A549 (cell line): ENCODE data around the gene MRPL42. TPM values are rescaled to one million over a fixed set of nuclear protein-coding genes. Genes with fewer than 3 reads are reported as not detected.

Experiments
- ATAC-seq, 2 experiments: fragments of 200-7000 bp in 1 of 2; fragments of >200 bp in 1 of 2; cut with Nextera tagmentation in 1 of 2; cut with Tn5 transposase in 1 of 2; 3 replicates each; pipeline versions ENCODE4 v1.8.0 to v1.9.1; 2018 to 2020; ENCODE audit warnings: mild to moderate bottlenecking in 1 of 2, moderate library complexity in 1 of 2
- CTCF ChIA-PET: fragments of 300-600 bp; sonication (Branson Sonifier 250); formaldehyde crosslinking; extraction: SDS; loops from one replicate; lab custom pipeline; 2021; ENCODE audit warnings: antibody characterized with exemption, inconsistent platforms; lab: Yijun Ruan, JAX
- POLR2A ChIA-PET: fragments of 350-600 bp; formaldehyde crosslinking; extraction: SDS; loops from one replicate; lab custom pipeline; 2021; ENCODE audit warnings: antibody characterized with exemption, inconsistent platforms; lab: Yijun Ruan, JAX
- DNase-seq, 2 experiments: peaks; one replicate each; pipeline versions ENCODE4 v3.0.0 to v3.0.0-alpha.2; 2011 to 2016; ENCODE audit warnings: low read depth in 1 of 2, low spot score in 1 of 2
- FAIRE-seq: peaks from 2 replicates; lab custom pipeline; 2011; peaks lifted over from hg19 to GRCh38; lab: Jason Lieb, UNC
- H3K27ac ChIP-seq, 2 experiments: fragments of >200 bp; sonication (Bioruptor Twin); formaldehyde crosslinking; 3 replicates each; pipeline ENCODE4 v1.5.1; 2016 to 2017
- H3K4me1 ChIP-seq: fragments of >200 bp; sonication (Bioruptor Twin); formaldehyde crosslinking; 3 replicates; pipeline ENCODE4 v1.6.1; 2016
- H3K4me2 ChIP-seq: fragments of >200 bp; sonication (Bioruptor Twin); formaldehyde crosslinking; 3 replicates; pipeline ENCODE4 v1.6.1; 2016
- H3K4me3 ChIP-seq: fragments of >200 bp; sonication (Bioruptor Twin); formaldehyde crosslinking; 3 replicates; pipeline ENCODE4 v1.5.1; 2016
- H3K9me3 ChIP-seq: fragments of >200 bp; sonication (Bioruptor Twin); formaldehyde crosslinking; 3 replicates; pipeline ENCODE4 v1.6.1; 2016
- CBX8 ChIP-seq: fragments of 200-600 bp; sonication (generic); IDR thresholded peaks from 2 replicates; pipeline ENCODE4 v1.6.1; 2016
- CEBPB ChIP-seq, 2 experiments: fragments of >200 bp in 1 of 2; sonication (Bioruptor Twin) in 1 of 2; formaldehyde crosslinking in 1 of 2; IDR thresholded peaks; 2 replicates each; pipeline ENCODE4 v1.6.1; 2012 to 2016
- CHD2 ChIP-seq: fragments of 150-350 bp; IDR thresholded peaks from 2 replicates; pipeline ENCODE4 v1.6.1; 2014; ENCODE audit warnings: low read length; ENCODE audit not compliant: partially characterized antibody
- EHF ChIP-seq: fragments of 250-450 bp; sonication (Bioruptor Pico); IDR thresholded peaks from 2 replicates; pipeline ENCODE4 v1.5.0; 2020; ENCODE audit warnings: mild to moderate bottlenecking
- EP300 ChIP-seq, 2 experiments: fragments of >200 bp; sonication (Bioruptor Twin); formaldehyde crosslinking; IDR thresholded peaks; 2 replicates in 1 of 2; 3 replicates in 1 of 2; pipeline ENCODE4 v1.6.1; 2016 to 2017
- FOSB ChIP-seq: fragments of 250-450 bp; sonication (Bioruptor Pico); IDR thresholded peaks from 2 replicates; pipeline ENCODE4 v1.5.0; 2020; ENCODE audit warnings: mild to moderate bottlenecking, moderate library complexity
- FOXS1 ChIP-seq: fragments of 250-450 bp; sonication (Bioruptor Pico); IDR thresholded peaks from 2 replicates; pipeline ENCODE4 v1.5.0; 2020; ENCODE audit warnings: mild to moderate bottlenecking, moderate library complexity
- HEYL ChIP-seq: fragments of 250-450 bp; sonication (Bioruptor Pico); IDR thresholded peaks from 2 replicates; pipeline ENCODE4 v1.8.0; 2021; ENCODE audit warnings: mild to moderate bottlenecking, moderate library complexity
- HOXB5 ChIP-seq: fragments of 250-450 bp; sonication (Bioruptor Pico); IDR thresholded peaks from 2 replicates; pipeline ENCODE4 v1.5.0; 2020; ENCODE audit warnings: mild to moderate bottlenecking, moderate library complexity
- JUNB ChIP-seq: fragments of >200 bp; sonication (Bioruptor Twin); formaldehyde crosslinking; IDR thresholded peaks from 2 replicates; pipeline ENCODE4 v1.6.1; 2016
- KDM1A ChIP-seq: fragments of 200-600 bp; sonication (generic); IDR thresholded peaks from 2 replicates; pipeline ENCODE4 v1.6.1; 2016; ENCODE audit warnings: low read depth, mild to moderate bottlenecking
- KDM5A ChIP-seq: fragments of 200-600 bp; sonication (generic); IDR thresholded peaks from 2 replicates; pipeline ENCODE4 v1.6.1; 2016; ENCODE audit warnings: antibody characterized with exemption, mild to moderate bottlenecking
- MYC ChIP-seq: IDR thresholded peaks from 2 replicates; pipeline ENCODE4 v1.6.1; 2012; ENCODE audit warnings: mild to moderate bottlenecking, inconsistent platforms, low read length, improper control_type of control experiment, borderline replicate concordance
- NPAS2 ChIP-seq: fragments of 250-450 bp; sonication (Bioruptor Pico); IDR thresholded peaks from 2 replicates; pipeline ENCODE4 v1.8.0; 2022; ENCODE audit warnings: mild to moderate bottlenecking, moderate library complexity, borderline replicate concordance
- NR3C1 ChIP-seq: fragments of >200 bp; sonication (Bioruptor Twin); formaldehyde crosslinking; IDR thresholded peaks from 3 replicates; pipeline ENCODE4 v1.6.1; 2017
- POLR2A ChIP-seq: IDR thresholded peaks from 2 replicates; pipeline ENCODE4 v1.6.1; 2012; ENCODE audit warnings: mild to moderate bottlenecking, low read length
- RCOR1 ChIP-seq: fragments of 150-350 bp; IDR thresholded peaks from 2 replicates; pipeline ENCODE4 v1.6.1; 2014; ENCODE audit warnings: antibody characterized with exemption, low read length, low read depth
- RFX5 ChIP-seq: fragments of 450-650 bp; IDR thresholded peaks from 2 replicates; pipeline ENCODE4 v1.7.1; 2014; ENCODE audit warnings: antibody characterized with exemption, mild to moderate bottlenecking, moderate library complexity
- TFCP2L1 ChIP-seq: fragments of 250-450 bp; sonication (Bioruptor Pico); IDR thresholded peaks from 2 replicates; pipeline ENCODE4 v1.5.0; 2021; ENCODE audit warnings: mild to moderate bottlenecking
- ZSCAN20 ChIP-seq: fragments of 250-450 bp; sonication (Bioruptor Pico); IDR thresholded peaks from 2 replicates; pipeline ENCODE4 v1.8.0; 2022; ENCODE audit warnings: mild to moderate bottlenecking, moderate library complexity
- WGBS: methylation state at CpG from one replicate; pipeline ENCODE4 v1.1.6; 2017; ENCODE audit errors: missing lambda C conversion rate; 5-methylcytosine and 5-hydroxymethylcytosine counted together
- polyA plus RNA-seq, 4 experiments: library from polyadenylated mRNA; depleted of rRNA in 3 of 4; stranded (reverse); fragments of >200 nt; fragmentation: RNase III in 1 of 4; extraction: RNeasy Plus Mini Kit Qiagen cat#74134 plus additional on column Dnase treatment in 1 of 4; gene quantifications; 2 replicates in 3 of 4; 3 replicates in 1 of 4; pipeline ENCODE4 v1.2.3, GENCODE V29; 2011 to 2017
- TF ChIP-seq, protein P1 (sequence below): fragments of 250-450 bp; sonication (Bioruptor Pico); IDR thresholded peaks from 2 replicates; pipeline ENCODE4 v1.5.0; 2021; ENCODE audit warnings: mild to moderate bottlenecking, moderate library complexity, borderline replicate concordance
- TF ChIP-seq, protein P2 (sequence below): fragments of >200 bp; sonication (Bioruptor Twin); formaldehyde crosslinking; IDR thresholded peaks from 2 replicates; pipeline ENCODE4 v1.6.1; 2016
- TF ChIP-seq, protein P3 (sequence below): fragments of >200 bp; sonication (Bioruptor Twin); formaldehyde crosslinking; IDR thresholded peaks from 3 replicates; pipeline ENCODE4 v1.5.1; 2016
- TF ChIP-seq, protein P4 (sequence below): fragments of >200 bp; sonication (Bioruptor Twin); formaldehyde crosslinking; IDR thresholded peaks from 3 replicates; pipeline ENCODE4 v1.6.1; 2016
- TF ChIP-seq, protein P5 (sequence below): fragments of 200-600 bp; sonication (generic); IDR thresholded peaks from 2 replicates; pipeline ENCODE4 v1.6.1; 2016; ENCODE audit warnings: antibody characterized with exemption, mild to moderate bottlenecking, moderate library complexity
- TF ChIP-seq, protein P6 (sequence below): IDR thresholded peaks from 2 replicates; pipeline ENCODE4 v1.6.1; 2012; ENCODE audit warnings: low read depth, borderline replicate concordance

Gene MRPL42
- polyA plus RNA-seq, 2 of the 4 experiments (the other 2 are of a cell fraction): 73.6 to 201 TPM

DNA sequence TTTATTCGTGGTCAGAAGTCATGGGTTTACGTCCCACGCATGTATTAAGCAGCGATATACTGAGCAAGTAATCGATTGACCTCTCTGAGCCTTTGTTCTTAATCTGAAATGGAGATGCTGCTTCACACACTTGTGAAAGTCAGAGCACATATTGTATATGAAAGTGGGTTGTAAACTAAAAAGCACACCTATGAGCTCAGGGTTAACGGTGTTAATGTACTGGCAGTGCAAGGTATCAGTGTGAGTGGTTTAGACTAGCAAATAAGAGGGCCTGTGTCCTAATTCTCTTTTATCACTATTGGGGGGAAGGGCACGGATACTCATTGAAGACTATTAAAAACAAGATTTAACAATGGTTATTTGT is 676 bp downstream of the MRPL42 start:
- POLR2A ChIA-PET: interaction anchor here (1.0 to 1.6 kb wide), 5 partner anchors 8 to 635 kb away, joined by 3 to 10 read pairs (median 4); partner anchors contain the start of gene UBE2N
- peaks cover 14% of the 10 kb centered on the region; the same call in 2 of the 3 replicates for H3K4me1 ChIP-seq
- H3K27ac ChIP-seq: peak overlapping the region; percentile 87 to 93
- peak overlapping the region; percentile 79 for H3K4me3 ChIP-seq
- CTCF ChIA-PET: interaction anchor here (0.6 to 3.3 kb wide), 14 partner anchors 9 to 633 kb away, joined by 3 to 10 read pairs (median 4); partner anchors contain the start of gene UBE2N
- H3K9me3 ChIP-seq: no peaks in the 10 kb centered on the region
- TF ChIP-seq EHF (CRISPR knock-in tag) (no peak), CEBPB (IDR thresholded peaks at IDR 0.05) (no peak), RFX5 (no peak), KDM1A (no peak)
- TF ChIP-seq, protein P1, sequence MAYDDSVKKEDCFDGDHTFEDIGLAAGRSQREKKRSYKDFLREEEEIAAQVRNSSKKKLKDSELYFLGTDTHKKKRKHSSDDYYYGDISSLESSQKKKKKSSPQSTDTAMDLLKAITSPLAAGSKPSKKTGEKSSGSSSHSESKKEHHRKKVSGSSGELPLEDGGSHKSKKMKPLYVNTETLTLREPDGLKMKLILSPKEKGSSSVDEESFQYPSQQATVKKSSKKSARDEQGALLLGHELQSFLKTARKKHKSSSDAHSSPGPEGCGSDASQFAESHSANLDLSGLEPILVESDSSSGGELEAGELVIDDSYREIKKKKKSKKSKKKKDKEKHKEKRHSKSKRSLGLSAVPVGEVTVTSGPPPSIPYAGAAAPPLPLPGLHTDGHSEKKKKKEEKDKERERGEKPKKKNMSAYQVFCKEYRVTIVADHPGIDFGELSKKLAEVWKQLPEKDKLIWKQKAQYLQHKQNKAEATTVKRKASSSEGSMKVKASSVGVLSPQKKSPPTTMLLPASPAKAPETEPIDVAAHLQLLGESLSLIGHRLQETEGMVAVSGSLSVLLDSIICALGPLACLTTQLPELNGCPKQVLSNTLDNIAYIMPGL: no peak
- TF ChIP-seq, protein P2, sequence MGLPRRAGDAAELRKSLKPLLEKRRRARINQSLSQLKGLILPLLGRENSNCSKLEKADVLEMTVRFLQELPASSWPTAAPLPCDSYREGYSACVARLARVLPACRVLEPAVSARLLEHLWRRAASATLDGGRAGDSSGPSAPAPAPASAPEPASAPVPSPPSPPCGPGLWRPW: no peak
- DNase-seq: no peak
- no peak for FAIRE-seq
- H3K4me2 ChIP-seq: peak overlapping the region; percentile 81
- WGBS: 13% methylated on average over 7 of the region's 7 CpGs
- ATAC-seq: peak in 1 of 2 experiments; percentile 22; a peak in 3 of 6 replicates

DNA sequence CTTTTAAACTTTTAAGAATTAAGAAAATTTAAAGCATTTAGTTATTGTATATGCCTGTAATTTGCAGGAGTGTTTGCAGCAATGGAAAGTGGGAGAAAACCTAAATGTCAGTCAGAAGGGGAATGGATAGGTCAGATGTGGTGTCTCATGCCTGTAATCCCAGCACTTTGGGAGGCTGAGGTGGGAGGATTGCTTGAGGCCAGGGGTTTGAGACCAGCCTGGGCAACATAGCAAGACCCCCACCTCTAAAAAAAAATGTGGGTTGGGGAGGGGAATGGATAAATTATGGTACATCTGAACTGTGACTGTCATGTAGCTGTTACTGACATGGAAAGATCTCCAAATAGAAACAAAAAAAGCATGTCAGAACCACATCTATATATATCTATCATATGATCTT is 2.1 kb downstream of the MRPL42 start:
- no peak overlapping the region for H3K27ac ChIP-seq
- POLR2A ChIA-PET: no interaction called here
- no peaks in the 10 kb centered on the region for H3K9me3 ChIP-seq
- CTCF ChIA-PET: no interaction called here
- no peak for FAIRE-seq
- ATAC-seq: no peak
- TF ChIP-seq POLR2A (no peak), KDM1A (no peak), CBX8 (no peak), MYC (no peak), ZSCAN20 (CRISPR knock-in tag) (no peak), HEYL (no peak), CHD2 (no peak), FOSB (no peak), EHF (CRISPR knock-in tag) (no peak)
- TF ChIP-seq, protein P3, sequence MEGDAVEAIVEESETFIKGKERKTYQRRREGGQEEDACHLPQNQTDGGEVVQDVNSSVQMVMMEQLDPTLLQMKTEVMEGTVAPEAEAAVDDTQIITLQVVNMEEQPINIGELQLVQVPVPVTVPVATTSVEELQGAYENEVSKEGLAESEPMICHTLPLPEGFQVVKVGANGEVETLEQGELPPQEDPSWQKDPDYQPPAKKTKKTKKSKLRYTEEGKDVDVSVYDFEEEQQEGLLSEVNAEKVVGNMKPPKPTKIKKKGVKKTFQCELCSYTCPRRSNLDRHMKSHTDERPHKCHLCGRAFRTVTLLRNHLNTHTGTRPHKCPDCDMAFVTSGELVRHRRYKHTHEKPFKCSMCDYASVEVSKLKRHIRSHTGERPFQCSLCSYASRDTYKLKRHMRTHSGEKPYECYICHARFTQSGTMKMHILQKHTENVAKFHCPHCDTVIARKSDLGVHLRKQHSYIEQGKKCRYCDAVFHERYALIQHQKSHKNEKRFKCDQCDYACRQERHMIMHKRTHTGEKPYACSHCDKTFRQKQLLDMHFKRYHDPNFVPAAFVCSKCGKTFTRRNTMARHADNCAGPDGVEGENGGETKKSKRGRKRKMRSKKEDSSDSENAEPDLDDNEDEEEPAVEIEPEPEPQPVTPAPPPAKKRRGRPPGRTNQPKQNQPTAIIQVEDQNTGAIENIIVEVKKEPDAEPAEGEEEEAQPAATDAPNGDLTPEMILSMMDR: no peak
- TF ChIP-seq, protein P4, sequence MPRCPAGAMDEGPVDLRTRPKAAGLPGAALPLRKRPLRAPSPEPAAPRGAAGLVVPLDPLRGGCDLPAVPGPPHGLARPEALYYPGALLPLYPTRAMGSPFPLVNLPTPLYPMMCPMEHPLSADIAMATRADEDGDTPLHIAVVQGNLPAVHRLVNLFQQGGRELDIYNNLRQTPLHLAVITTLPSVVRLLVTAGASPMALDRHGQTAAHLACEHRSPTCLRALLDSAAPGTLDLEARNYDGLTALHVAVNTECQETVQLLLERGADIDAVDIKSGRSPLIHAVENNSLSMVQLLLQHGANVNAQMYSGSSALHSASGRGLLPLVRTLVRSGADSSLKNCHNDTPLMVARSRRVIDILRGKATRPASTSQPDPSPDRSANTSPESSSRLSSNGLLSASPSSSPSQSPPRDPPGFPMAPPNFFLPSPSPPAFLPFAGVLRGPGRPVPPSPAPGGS: no peak
- peaks cover 14% of the 10 kb centered on the region; the same call in 2 of the 3 replicates for H3K4me1 ChIP-seq
- H3K4me3 ChIP-seq: no peak overlapping the region
- H3K4me2 ChIP-seq: peak overlapping the region; percentile 81
- no peak for DNase-seq

DNA sequence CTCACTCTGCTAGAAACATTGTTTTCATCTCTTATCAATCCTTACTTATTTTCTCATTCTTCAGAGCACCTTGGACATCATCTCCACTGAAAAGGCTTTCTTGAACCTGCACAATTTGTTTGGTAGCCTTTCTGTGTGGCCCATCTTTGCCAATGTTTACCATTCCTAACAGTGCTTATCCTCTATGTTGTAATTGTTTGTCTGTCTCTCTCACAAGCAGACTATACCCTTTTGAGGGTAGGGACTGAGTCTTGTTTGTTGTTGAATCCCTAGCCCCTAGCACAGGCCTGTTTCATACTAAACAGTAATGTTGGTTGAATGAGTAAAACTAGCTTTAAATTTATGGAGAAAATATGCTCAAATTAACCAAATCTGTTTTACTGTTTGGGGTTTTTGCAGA is 9.2 kb downstream of the MRPL42 start:
- FAIRE-seq (no peak), DNase-seq (no peak), ATAC-seq (no peak)
- H3K4me2 ChIP-seq: no peak overlapping the region
- CTCF ChIA-PET: interaction anchor here (0.5 to 2.0 kb wide), 3 partner anchors 9 to 989 kb away, joined by 3 to 10 read pairs (median 4); partner anchors contain the start of gene MRPL42
- POLR2A ChIA-PET: interaction anchor here (1.8 kb wide), 1 partner anchor 9 kb away, joined by 10 read pairs; the partner anchor contains the start of gene MRPL42
- no peak overlapping the region for H3K4me3 ChIP-seq
- H3K4me1 ChIP-seq: no peaks in the 10 kb centered on the region
- H3K9me3 ChIP-seq: no peaks in the 10 kb centered on the region
- no peak overlapping the region for H3K27ac ChIP-seq
- TF ChIP-seq TFCP2L1 (CRISPR knock-in tag) (no peak), NPAS2 (CRISPR knock-in tag) (no peak), HOXB5 (CRISPR knock-in tag) (no peak), RCOR1 (no peak), FOXS1 (CRISPR knock-in tag) (no peak), EP300 (IDR thresholded peaks at IDR 0.05) (no peak), CEBPB (IDR thresholded peaks at IDR 0.05) (no peak), JUNB (no peak), RFX5 (no peak), KDM5A (no peak), NR3C1 (no peak)
- TF ChIP-seq, protein P5, sequence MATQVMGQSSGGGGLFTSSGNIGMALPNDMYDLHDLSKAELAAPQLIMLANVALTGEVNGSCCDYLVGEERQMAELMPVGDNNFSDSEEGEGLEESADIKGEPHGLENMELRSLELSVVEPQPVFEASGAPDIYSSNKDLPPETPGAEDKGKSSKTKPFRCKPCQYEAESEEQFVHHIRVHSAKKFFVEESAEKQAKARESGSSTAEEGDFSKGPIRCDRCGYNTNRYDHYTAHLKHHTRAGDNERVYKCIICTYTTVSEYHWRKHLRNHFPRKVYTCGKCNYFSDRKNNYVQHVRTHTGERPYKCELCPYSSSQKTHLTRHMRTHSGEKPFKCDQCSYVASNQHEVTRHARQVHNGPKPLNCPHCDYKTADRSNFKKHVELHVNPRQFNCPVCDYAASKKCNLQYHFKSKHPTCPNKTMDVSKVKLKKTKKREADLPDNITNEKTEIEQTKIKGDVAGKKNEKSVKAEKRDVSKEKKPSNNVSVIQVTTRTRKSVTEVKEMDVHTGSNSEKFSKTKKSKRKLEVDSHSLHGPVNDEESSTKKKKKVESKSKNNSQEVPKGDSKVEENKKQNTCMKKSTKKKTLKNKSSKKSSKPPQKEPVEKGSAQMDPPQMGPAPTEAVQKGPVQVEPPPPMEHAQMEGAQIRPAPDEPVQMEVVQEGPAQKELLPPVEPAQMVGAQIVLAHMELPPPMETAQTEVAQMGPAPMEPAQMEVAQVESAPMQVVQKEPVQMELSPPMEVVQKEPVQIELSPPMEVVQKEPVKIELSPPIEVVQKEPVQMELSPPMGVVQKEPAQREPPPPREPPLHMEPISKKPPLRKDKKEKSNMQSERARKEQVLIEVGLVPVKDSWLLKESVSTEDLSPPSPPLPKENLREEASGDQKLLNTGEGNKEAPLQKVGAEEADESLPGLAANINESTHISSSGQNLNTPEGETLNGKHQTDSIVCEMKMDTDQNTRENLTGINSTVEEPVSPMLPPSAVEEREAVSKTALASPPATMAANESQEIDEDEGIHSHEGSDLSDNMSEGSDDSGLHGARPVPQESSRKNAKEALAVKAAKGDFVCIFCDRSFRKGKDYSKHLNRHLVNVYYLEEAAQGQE: no peak
- TF ChIP-seq, protein P6, sequence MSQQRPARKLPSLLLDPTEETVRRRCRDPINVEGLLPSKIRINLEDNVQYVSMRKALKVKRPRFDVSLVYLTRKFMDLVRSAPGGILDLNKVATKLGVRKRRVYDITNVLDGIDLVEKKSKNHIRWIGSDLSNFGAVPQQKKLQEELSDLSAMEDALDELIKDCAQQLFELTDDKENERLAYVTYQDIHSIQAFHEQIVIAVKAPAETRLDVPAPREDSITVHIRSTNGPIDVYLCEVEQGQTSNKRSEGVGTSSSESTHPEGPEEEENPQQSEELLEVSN: no peak
